DLD1 (cell line): Measurements from ENCODE around the gene UBASH3A.

Experiments used
- in situ Hi-C: cut with HindIII; loops from 2 replicates; pipeline ENCODE4 v1.10.0; 2017; ENCODE audit warnings: low sequenced_read_pairs

UBASH3A gene

GRCh38 chr21:42409366-42409765, 5.7 kb downstream of the UBASH3A start:
- in situ Hi-C loops, result no loop called here

GRCh38 chr21:42411197-42411869, 7.6 kb downstream of the UBASH3A start:
- in situ Hi-C loops, result no loop called here

- in situ Hi-C loops, result no loop called here
Observed at GRCh38 chr21:42411891-42412635, 8.4 kb downstream of the UBASH3A start.

- in situ Hi-C loops, result no loop called here
Observed at GRCh38 chr21:42412636-42412933, 8.9 kb downstream of the UBASH3A start.

- in situ Hi-C loops, result no loop called here
Observed at GRCh38 chr21:42413093-42413492, 9.4 kb downstream of the UBASH3A start.

- in situ Hi-C loops, result no loop called here
Observed at GRCh38 chr21:42413500-42413899, 9.8 kb downstream of the UBASH3A start.

- in situ Hi-C loops, result no loop called here
Observed at GRCh38 chr21:42414066-42414465, 10.4 kb downstream of the UBASH3A start.

- in situ Hi-C loops, result no loop called here
Observed at GRCh38 chr21:42414553-42414927, 10.8 kb downstream of the UBASH3A start.

- in situ Hi-C loops, result no loop called here
Observed at GRCh38 chr21:42414928-42415769, 11.4 kb downstream of the UBASH3A start.

- in situ Hi-C loops, result no loop called here
Observed at GRCh38 chr21:42417533-42417932, 13.8 kb downstream of the UBASH3A start.

GRCh38 chr21:42418886-42419285, 15.2 kb downstream of the UBASH3A start:
- in situ Hi-C loops, result no loop called here

- in situ Hi-C loops, result loop anchor here (10.0 kb wide), 1 partner anchor 255 kb away; no protein-coding TSS in a partner anchor
Observed at GRCh38 chr21:42419845-42420244, 16.1 kb downstream of the UBASH3A start.

GRCh38 chr21:42421018-42421793, 17.5 kb downstream of the UBASH3A start:
- in situ Hi-C loops, result loop anchor here (10.0 kb wide), 1 partner anchor 256 kb away; no protein-coding TSS in a partner anchor

- in situ Hi-C loops, result loop anchor here (10.0 kb wide), 1 partner anchor 258 kb away; no protein-coding TSS in a partner anchor
Observed at GRCh38 chr21:42423197-42423675, 19.5 kb downstream of the UBASH3A start.

GRCh38 chr21:42423685-42424084, 20.0 kb downstream of the UBASH3A start:
- in situ Hi-C loops, result loop anchor here (10.0 kb wide), 1 partner anchor 259 kb away; no protein-coding TSS in a partner anchor

GRCh38 chr21:42424914-42425541, 21.3 kb downstream of the UBASH3A start:
- in situ Hi-C loops, result loop anchor here (10.0 kb wide), 1 partner anchor 260 kb away; no protein-coding TSS in a partner anchor

GRCh38 chr21:42425591-42425990, 21.9 kb downstream of the UBASH3A start:
- in situ Hi-C loops, result loop anchor here (10.0 kb wide), 1 partner anchor 261 kb away; no protein-coding TSS in a partner anchor

- in situ Hi-C loops, result loop anchor here (10.0 kb wide), 1 partner anchor 262 kb away; no protein-coding TSS in a partner anchor
Observed at GRCh38 chr21:42426424-42426823, 22.7 kb downstream of the UBASH3A start.

- in situ Hi-C loops, result loop anchor here (10.0 kb wide), 1 partner anchor 262 kb away; no protein-coding TSS in a partner anchor
Observed at GRCh38 chr21:42426876-42427480, 23.3 kb downstream of the UBASH3A start.
